Psoas muscle (tissue), 8 donors: ENCODE results near the gene MVK. TPM values are rescaled to one million over a fixed set of nuclear protein-coding genes. Genes with fewer than 3 reads are reported as not detected.

Experiments
- ATAC-seq, 4 donors: fragments of 200-7000 bp; cut with Tn5 transposase; one replicate each; pipeline ENCODE4 v1.9.1; 2020; ENCODE audit warnings: moderate library complexity in 3 of 4, mild to moderate bottlenecking in 2 of 4
- DNase-seq, 2 donors: peaks; one replicate each; pipeline ENCODE4 v3.0.0-alpha.2; 2020
- H3K27ac ChIP-seq: fragments of 200-600 bp; one replicate; pipeline ENCODE4 v1.8.0; 2022
- H3K27me3 ChIP-seq, 3 donors: fragments of 200-600 bp in 1 of 3; one replicate each; pipeline versions ENCODE4 v1.6.1 to v1.8.0; 2013 to 2022; ENCODE audit warnings: low read length in 2 of 3, mild to moderate bottlenecking in 2 of 3, moderate library complexity in 1 of 3; ENCODE audit not compliant: insufficient read depth in 3 of 3
- H3K36me3 ChIP-seq, 2 donors: fragments of 200-600 bp in 1 of 2; one replicate each; pipeline versions ENCODE4 v1.6.1 to v1.8.0; 2013 to 2022; ENCODE audit warnings: low read depth in 1 of 2, mild to moderate bottlenecking in 1 of 2, moderate library complexity in 1 of 2; ENCODE audit not compliant: insufficient read depth in 1 of 2
- H3K4me1 ChIP-seq: fragments of 200-600 bp; one replicate; pipeline ENCODE4 v1.8.0; 2022
- H3K4me3 ChIP-seq: fragments of 200-600 bp; one replicate; pipeline ENCODE4 v1.8.0; 2022; ENCODE audit warnings: mild to moderate bottlenecking
- H3K9me3 ChIP-seq: fragments of 200-600 bp; one replicate; pipeline ENCODE4 v1.8.0; 2022
- WGBS, 3 donors: extraction: QIAGEN DNeasy Blood & Tissue Kit; methylation state at CpG; one replicate each; pipeline versions ENCODE4 v1.1.6 to v1.1.7; 2013; 5-methylcytosine and 5-hydroxymethylcytosine counted together
- intact Hi-C, 2 donors: fragments of 100-400 bp; cut with DNase I; formaldehyde crosslinking; loops; one replicate each; pipeline versions ENCODE4 v1.11.0 to v1.14.2; 2022
- polyA plus RNA-seq, 3 donors: library from polyadenylated mRNA; stranded (reverse); fragments of 200-250 nt; gene quantifications; one replicate each; pipeline ENCODE4 v1.2.3, GENCODE V29; 2013
- total RNA-seq, 4 donors: library from RNA; stranded (reverse); fragmentation: NEBNext Ultra II Directional in 2 of 4; extraction: Animal tissue kit (Norgen Biotek cat#: 25700) in 2 of 4; gene quantifications; one replicate each; pipeline versions ENCODE4 v1.2.1 to v1.2.4, GENCODE V29; 2021 to 2023
- TF ChIP-seq, protein P1 (sequence below): fragments of 200-600 bp; IDR thresholded peaks from one replicate; pipeline ENCODE4 v1.8.0; 2022; ENCODE audit warnings: antibody characterized with exemption
- donor health status: healthy with polysubstance abuse.
- donor health status: DM: no; HTN: no; CAD: no; lungs with moderate emphysema.
- donor health status: Bipolar disorder and iron deficiency.
- donor health status: healthy.
- donor health status: DM: yes; HTN: yes; CAD: no.
- donor health status: DM: no; HTN: no; CAD: no.
- donor health status: DM: no; HTN: no; CAD: no.
- donor health status: DM: yes; HTN: yes; CAD: no.

The MVK gene
- total and polyA plus RNA-seq, 7 donors: 6.4 to 11.4 (median 9.7) TPM

DNA sequence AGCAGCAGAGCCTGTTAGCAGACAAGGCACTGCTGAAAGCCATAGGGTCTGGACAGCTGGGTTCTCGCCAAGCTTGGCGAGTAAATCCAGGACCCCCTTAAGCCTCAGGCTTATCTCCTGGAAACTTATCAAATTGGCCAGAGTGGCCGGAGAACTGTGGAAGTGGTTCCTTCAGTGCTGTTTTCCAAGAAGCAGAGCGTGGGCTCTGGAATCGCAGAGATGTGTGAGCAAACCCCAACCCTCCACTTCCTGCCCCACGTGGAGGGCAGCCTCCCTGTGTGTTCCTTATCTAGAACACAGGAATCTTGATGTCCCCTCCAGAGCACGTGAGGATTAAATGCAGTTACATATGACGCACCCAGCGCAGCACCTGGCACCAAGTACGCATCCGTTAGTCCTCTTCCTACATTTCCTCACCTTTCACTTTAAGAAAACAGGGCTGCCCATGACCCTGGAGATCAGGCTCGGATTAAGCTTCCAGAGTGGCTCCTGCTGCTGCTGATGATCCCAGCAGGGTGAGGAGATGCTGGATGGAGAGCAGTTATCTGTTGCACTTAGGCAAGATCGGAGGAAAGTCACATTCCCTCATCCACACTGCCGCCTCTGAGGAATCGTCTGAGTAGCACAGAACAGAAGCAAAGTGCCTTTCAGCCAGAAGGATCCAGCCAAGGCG, 35.3 kb upstream of the MVK start:
- Histone ChIP-seq H3K4me1 (no peaks in the 10 kb centered on the region), H3K27ac (no peak overlapping the region), H3K27me3 (no peaks in the 10 kb centered on the region), H3K9me3 (no peaks in the 10 kb centered on the region), H3K4me3 (no peak overlapping the region), H3K36me3 (peaks cover 4 to 71% of the 10 kb centered on the region in 2 donors)
- TF ChIP-seq, protein P1, sequence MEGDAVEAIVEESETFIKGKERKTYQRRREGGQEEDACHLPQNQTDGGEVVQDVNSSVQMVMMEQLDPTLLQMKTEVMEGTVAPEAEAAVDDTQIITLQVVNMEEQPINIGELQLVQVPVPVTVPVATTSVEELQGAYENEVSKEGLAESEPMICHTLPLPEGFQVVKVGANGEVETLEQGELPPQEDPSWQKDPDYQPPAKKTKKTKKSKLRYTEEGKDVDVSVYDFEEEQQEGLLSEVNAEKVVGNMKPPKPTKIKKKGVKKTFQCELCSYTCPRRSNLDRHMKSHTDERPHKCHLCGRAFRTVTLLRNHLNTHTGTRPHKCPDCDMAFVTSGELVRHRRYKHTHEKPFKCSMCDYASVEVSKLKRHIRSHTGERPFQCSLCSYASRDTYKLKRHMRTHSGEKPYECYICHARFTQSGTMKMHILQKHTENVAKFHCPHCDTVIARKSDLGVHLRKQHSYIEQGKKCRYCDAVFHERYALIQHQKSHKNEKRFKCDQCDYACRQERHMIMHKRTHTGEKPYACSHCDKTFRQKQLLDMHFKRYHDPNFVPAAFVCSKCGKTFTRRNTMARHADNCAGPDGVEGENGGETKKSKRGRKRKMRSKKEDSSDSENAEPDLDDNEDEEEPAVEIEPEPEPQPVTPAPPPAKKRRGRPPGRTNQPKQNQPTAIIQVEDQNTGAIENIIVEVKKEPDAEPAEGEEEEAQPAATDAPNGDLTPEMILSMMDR: no peak
- no peak for DNase-seq
- WGBS, 3 donors: 83 to 86% (median 85%) methylated on average over 16 of the region's 16 CpGs
- ATAC-seq: no peak
- intact Hi-C loops: no loop called here

DNA sequence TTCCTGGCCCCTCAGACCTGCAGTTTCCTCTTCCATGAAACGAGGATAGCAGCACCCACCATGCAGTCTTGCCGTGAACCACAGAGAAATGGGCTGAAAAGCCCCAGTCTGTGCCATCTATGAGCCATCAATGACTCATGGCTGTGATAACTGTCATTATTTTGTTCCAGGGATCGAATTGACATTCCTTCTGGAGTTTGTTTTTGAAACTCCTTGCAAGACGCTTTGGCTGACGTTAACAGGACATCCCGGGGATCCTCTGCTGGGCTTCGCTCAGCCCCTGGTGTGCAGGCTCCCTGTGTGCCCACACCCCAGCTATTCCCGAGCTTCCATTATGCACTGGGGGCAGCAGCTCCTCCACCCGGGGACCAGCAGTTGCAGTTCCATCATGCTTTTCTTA, 34.1 kb upstream of the MVK start:
- Histone ChIP-seq H3K9me3 (no peaks in the 10 kb centered on the region), H3K4me3 (no peak overlapping the region), H3K27ac (no peak overlapping the region), H3K27me3 (no peaks in the 10 kb centered on the region), H3K36me3 (peaks cover 4 to 59% of the 10 kb centered on the region in 2 donors), H3K4me1 (no peaks in the 10 kb centered on the region)
- ATAC-seq (no peak), DNase-seq (no peak)
- WGBS, 3 donors: 62 to 81% (median 79%) methylated on average over 9 of the region's 9 CpGs
- intact Hi-C loops: no loop called here
- TF ChIP-seq, protein P1: no peak

DNA sequence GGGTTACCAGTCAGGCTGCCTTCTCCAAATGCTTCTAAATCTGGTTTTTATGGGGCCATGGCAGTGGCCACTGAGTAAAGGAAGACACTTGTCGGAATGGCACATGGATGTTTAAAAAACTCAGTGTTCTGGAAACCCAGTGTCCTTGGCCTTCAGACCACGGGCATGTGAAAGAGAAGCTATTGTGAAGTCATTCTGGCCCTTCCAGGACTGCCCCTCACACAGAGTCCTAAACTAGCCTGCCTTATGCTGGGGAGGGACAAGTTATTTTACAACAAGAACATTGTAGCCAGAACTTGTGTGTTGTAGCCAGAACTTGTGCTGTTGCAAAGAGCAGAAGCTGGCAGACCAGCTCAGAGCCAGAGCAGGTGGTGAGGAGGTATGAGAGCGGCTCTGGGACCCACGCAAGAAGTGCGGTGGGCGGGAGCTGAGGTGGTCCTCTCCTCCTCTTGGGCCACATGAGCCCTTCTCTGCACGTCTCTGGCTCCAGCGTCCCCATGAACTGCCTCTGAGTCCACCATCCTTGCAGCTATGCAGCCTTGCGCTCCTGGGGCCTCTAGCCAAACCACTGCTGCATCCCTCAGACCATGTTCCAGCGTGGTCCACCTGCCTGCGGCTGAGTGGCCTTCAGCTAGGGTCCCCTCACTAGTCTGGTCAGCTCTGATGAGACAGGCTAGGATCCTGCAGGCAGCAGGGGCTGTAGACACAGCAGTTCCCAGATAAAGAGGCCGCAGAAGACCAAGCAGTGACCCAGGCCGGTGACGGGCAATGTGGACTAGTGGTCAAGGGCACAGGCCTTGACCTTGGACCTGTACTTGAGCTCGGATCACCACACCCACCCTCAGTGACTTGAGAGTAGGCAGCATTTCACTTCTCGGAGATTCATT, 32.8 kb upstream of the MVK start:
- 84 to 87% (median 86%) methylated on average over 16 of the region's 16 CpGs for WGBS, 3 donors
- Histone ChIP-seq H3K4me3 (no peak overlapping the region), H3K27ac (no peak overlapping the region), H3K36me3 (peaks cover 0 to 47% of the 10 kb centered on the region in 2 donors), H3K27me3 (no peaks in the 10 kb centered on the region), H3K4me1 (peaks cover 7% of the 10 kb centered on the region), H3K9me3 (no peaks in the 10 kb centered on the region)
- ATAC-seq (no peak), DNase-seq (no peak)
- intact Hi-C loops: no loop called here
- TF ChIP-seq, protein P1: no peak

DNA sequence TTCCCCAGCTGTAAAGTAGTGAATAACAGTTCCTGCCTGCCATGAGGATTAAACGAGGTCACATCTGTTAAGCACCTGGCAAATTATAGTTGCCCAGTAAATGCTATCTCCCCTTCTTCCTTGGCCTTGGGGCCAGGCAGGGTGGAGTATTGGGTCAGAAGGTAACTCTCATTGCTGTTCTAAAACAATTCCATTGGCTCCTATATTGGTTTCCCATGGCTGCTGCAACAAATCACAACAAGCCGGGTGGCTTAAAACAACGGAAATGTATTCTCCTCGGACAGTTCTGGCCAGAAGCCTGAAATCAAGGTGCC, 32.2 kb upstream of the MVK start:
- TF ChIP-seq, protein P1: no peak
- ATAC-seq (no peak), DNase-seq (no peak)
- WGBS, 3 donors: 55 to 61% (median 60%) methylated on average over 4 of the region's 4 CpGs
- no peak overlapping the region for H3K27ac ChIP-seq
- peaks cover 7% of the 10 kb centered on the region for H3K4me1 ChIP-seq
- H3K4me3 ChIP-seq: no peak overlapping the region
- H3K9me3 ChIP-seq: no peaks in the 10 kb centered on the region
- peaks cover 0 to 41% of the 10 kb centered on the region in 2 donors for H3K36me3 ChIP-seq
- intact Hi-C loops: no loop called here
- no peaks in the 10 kb centered on the region for H3K27me3 ChIP-seq
